Stimulated activated CD8-positive, alpha-beta memory T cell treated with anti-CD3 and anti-CD28 coated beads, Interleukin-15, amount 100 ng/mL, for 1 hour (primary cell): Measurements from ENCODE around the gene PPFIBP2.

ENCODE experiments used
- DNase-seq: peaks from one replicate; pipeline ENCODE4 v3.0.0-alpha.2; 2020; ENCODE audit warnings: low read depth

PPFIBP2 gene

GRCh38 chr11:7578276-7578955 lies 64.6 kb downstream of the PPFIBP2 start:
- no peak for DNase-seq

GRCh38 chr11:7579361-7579791 lies 65.6 kb downstream of the PPFIBP2 start:
- DNase-seq = no peak

GRCh38 chr11:7581021-7581590 lies 67.3 kb downstream of the PPFIBP2 start:
- DNase-seq = no peak

- DNase-seq = no peak
These were observed 68.7 kb downstream of the PPFIBP2 start for GRCh38 chr11:7582338-7582985.

- no peak for DNase-seq
These were observed 69.4 kb downstream of the PPFIBP2 start for GRCh38 chr11:7583248-7583647.

- no peak for DNase-seq
These were observed 71.1 kb downstream of the PPFIBP2 start for GRCh38 chr11:7584910-7585309.

- no peak for DNase-seq
These were observed 72.0 kb downstream of the PPFIBP2 start for GRCh38 chr11:7585816-7586215.

GRCh38 chr11:7586376-7586775 lies 72.6 kb downstream of the PPFIBP2 start:
- DNase-seq = no peak

- no peak for DNase-seq
These were observed 73.9 kb downstream of the PPFIBP2 start for GRCh38 chr11:7587712-7588111.

GRCh38 chr11:7589861-7590260 lies 76.1 kb downstream of the PPFIBP2 start:
- DNase-seq = no peak

GRCh38 chr11:7590529-7590928 lies 76.7 kb downstream of the PPFIBP2 start:
- no peak for DNase-seq

GRCh38 chr11:7591107-7591894 lies 77.5 kb downstream of the PPFIBP2 start:
- no peak for DNase-seq

- no peak for DNase-seq
These were observed 78.2 kb downstream of the PPFIBP2 start for GRCh38 chr11:7591987-7592386.

- DNase-seq = no peak
These were observed 78.9 kb downstream of the PPFIBP2 start for GRCh38 chr11:7592711-7593110.

GRCh38 chr11:7593481-7593880 lies 79.7 kb downstream of the PPFIBP2 start:
- DNase-seq = no peak

GRCh38 chr11:7595016-7595866 lies 81.4 kb downstream of the PPFIBP2 start:
- DNase-seq = no peak

GRCh38 chr11:7595951-7596350 lies 82.2 kb downstream of the PPFIBP2 start:
- no peak for DNase-seq

- no peak for DNase-seq
These were observed 83.2 kb downstream of the PPFIBP2 start for GRCh38 chr11:7596975-7597391.

GRCh38 chr11:7597620-7598019 lies 83.8 kb downstream of the PPFIBP2 start:
- DNase-seq = no peak

GRCh38 chr11:7599209-7599608 lies 85.4 kb downstream of the PPFIBP2 start:
- DNase-seq = no peak

- DNase-seq = no peak
These were observed 86.5 kb downstream of the PPFIBP2 start for GRCh38 chr11:7600205-7600775.
